Measurements from ENCODE around the gene DST.
"Not testable (repeated sequence)": the region's sequence is repeated elsewhere in the genome, so short reads cannot be mapped to it uniquely, and the experiment has no call there.

The DST gene

GRCh38 chr6:56661338-56661737, 18.6 kb upstream of the DST start:
- DNase-seq = not testable (repeated sequence)

GRCh38 chr6:56660381-56660730, 17.7 kb upstream of the DST start:
- no peak for DNase-seq

- no peak for DNase-seq
Measured at GRCh38 chr6:56659721-56660380, 17.2 kb upstream of the DST start.

DNA sequence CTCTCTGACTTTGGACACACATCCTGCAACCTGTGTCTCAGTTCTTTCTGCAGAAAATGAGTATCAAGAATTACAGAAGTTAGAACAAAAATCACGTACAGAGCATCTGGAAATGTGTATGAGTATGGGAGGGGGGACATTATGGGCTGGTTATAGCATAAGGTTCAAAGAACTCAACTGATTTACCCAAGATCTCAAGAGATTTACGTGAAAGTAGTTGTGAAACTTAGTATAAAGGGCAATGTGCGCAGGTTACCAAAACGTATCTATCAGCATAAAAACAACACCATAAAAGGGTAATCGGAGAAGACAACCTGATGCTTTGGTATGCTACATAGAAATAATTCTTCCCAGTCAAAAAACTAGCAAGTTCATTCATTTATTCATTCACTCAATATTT, 15.6 kb upstream of the DST start:
- no peak for DNase-seq

DNA sequence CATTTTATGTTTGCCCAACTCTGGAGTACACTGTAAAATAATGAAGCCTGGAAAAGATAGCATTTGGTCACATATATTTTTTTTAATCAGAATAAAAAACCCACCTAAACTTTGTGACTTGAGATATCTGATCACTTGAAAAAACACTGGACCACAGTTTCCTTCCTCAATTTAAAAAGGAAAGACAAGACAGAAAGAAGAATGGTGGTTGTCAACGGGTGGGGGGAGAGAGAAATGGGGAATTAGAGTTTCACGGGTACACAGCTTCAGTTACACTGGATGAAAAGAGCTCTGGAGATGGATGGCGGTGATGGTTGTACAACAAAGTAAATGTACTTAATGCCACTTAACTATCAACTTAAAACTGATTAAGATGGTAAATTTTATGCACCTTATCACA, 14.7 kb upstream of the DST start:
- DNase-seq = no peak

- no peak for DNase-seq
Measured at GRCh38 chr6:56656466-56656865, 13.8 kb upstream of the DST start.

DNA sequence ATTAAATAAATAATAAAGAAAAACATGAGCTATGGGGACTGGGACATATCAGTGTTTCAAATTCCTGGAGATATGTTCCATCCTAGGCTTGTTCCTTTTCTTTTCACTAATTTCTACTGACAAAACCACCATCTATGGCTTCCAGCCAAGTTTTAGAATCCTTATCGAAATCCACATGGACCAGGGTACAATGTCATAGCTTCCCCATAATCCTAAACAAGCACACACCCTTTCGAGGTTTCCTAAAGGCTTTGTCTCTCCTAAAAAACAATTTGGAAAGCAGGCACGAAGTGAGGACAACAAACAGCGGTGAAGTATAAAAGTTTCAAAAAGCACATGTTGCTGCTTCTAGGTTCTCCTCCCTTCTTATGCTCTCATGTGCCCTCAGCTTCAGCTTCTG, 13.3 kb upstream of the DST start:
- no peak for DNase-seq

GRCh38 chr6:56655249-56655648, 12.6 kb upstream of the DST start:
- DNase-seq = no peak

- DNase-seq = no peak
Measured at GRCh38 chr6:56652994-56653393, 10.3 kb upstream of the DST start.

- no peak for DNase-seq
Measured at GRCh38 chr6:56652231-56652630, 9.5 kb upstream of the DST start.

- DNase-seq = no peak
Measured at GRCh38 chr6:56650191-56650590, 7.5 kb upstream of the DST start.

DNA sequence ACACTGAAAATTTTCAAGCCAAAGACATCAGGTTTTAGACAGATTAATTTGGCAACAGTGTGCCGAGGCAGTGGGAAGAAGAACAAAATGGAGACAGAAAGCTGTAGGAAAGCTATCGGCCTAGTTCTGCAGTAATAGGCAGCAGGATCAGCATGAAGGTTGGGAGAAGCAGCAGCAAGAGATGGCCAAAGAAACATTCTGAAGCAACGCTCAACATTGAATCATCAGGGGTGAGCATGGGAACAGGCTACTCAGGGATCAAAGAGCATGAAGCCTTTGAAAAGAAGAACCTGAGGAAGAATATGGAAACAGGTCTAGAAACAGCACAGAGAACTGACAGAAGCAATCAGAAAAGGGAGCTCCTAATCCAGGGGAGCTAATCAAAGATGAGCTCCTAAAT, 7.1 kb upstream of the DST start:
- DNase-seq = no peak

GRCh38 chr6:56649053-56649769, 6.5 kb upstream of the DST start:
- no peak for DNase-seq

- DNase-seq = no peak
Measured at GRCh38 chr6:56647172-56647762, 4.6 kb upstream of the DST start.

GRCh38 chr6:56644366-56644765, 1.7 kb upstream of the DST start:
- DNase-seq = no peak

DNA sequence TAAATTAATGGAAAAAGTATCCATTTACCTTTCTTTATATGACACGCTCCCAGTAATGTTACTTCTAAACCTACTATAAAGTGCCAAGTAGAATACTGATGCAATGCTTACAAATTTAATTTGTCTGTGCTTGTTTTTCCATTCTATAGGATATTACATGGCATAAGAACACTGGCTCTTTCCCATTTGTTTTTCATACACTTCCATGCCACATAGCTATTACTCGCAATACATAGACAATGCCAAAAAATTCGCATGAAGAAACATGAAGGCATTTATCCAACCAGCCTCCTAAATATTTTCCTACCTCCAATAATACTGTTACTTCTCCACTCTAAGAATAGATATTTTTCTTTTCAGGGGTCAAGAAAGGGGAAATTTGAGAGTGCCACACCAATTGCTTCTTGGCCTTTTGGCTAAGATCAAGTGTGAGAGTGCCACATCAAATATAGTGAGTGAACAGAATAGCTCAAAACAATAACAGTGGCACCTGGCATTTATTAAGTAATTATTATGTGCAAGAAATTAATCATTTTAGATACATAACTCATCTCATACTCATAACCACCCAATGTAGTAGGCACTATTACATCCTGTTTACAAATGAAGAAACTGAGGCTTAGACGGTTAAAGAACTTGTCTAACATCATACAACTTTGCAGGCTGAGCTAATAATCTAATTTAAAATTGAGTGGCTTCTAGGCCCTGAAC, 845 bp upstream of the DST start:
- DNase-seq = no peak

DNA sequence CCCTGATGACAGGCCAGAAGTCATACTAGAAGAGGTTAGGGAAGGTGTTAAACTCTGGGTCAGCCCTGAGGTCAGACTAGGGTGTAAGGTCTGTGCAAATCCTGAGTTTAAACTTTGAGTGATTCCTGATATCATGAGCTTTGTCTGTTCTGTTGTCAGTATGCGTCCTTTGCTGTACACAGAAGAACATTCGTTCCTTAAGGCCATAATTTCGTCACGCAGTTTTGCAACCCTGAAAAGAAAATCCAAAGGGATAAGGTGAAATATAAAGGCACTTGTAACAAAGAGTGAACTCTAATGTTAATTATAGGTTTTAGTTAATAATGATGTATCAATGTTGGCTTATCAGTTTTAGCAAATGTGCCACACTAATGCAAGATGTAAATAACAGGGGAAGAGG, 2.3 kb downstream of the DST start:
- DNase-seq = no peak

DNA sequence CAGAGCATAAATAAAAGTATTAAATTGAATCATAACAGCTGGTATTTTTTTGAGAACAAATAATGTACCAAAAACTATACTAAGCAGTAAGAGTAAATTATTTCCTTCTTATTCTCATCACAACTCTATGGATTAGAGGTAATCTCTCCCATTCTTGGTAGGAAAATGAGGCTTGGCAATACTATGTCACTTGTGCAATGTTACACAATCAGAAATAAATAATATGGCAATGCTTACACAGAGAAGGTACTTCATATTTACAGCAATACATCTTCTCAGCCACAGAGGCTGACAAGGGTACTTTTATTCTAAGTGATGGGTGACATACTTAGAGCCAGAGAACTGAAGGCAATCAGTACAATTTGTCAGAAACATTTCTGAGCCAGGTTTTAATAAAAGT, 3.9 kb downstream of the DST start:
- DNase-seq = no peak

- no peak for DNase-seq
Measured at GRCh38 chr6:56637640-56638039, 5.0 kb downstream of the DST start.

DNA sequence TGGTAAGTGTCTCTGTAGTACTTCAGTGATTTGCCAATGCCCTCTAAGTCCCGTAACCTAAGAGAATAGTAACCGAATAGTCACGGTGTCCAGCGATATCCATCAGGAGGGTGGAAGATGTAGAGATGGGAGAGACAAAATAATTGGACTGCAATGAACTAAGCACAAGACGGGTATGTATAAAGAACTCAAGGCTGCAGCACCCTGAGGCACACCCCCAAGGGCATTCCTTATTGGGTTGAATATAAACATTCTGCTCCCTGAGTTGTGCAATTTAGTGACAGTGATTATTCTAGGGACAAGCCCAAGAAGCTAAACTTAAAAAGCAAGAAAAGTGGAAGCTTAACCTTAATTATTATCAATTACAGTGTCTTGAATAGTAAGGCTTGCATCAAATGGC, 14.6 kb downstream of the DST start:
- no peak for DNase-seq

DNA sequence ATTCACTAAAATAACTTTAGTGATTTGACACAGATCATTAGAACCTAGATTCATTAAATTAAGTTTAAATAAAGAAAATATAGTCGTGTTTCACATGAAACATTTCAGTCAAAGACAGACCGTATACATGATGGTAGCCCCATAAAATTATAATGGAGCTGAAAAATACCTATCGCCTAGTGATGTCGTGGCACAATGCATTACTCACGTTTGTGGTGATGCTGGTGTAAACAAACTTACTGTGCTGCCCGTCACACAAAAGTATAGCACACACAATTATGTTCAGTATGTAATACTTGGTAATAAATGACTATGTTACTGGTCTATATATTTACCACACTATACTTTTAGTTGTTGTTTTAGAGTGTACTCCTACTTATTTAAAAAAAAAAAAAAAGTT, 17.3 kb downstream of the DST start:
- DNase-seq = no peak

DNA sequence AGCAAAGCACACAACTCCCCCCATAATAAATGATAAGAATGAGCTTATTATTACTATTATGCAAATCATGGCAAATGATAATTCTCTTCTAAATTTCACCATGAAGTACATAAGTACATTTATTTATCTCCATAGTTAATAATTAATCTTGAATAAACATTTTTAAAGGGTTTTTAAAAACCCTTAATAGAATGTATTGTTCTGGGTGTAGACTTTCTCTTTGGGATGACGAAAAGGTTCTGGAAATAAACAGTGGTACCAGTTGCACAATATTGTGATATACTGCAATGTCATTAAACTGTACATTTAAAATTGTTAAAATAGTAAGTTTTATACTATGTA, 18.0 kb downstream of the DST start:
- no peak for DNase-seq

GRCh38 chr6:56624046-56624727, 18.5 kb downstream of the DST start:
- DNase-seq = no peak

Data from activated gamma-delta T cell (primary cell).